GM19397 (cell line): Measurements from ENCODE around the gene FHIT.

Source experiments
- ATAC-seq: cut with Tn5 transposase; IDR thresholded peaks from one replicate; pipeline ENCODE4 v1.9.1; 2021; ENCODE audit warnings: mild to moderate bottlenecking, moderate library complexity; ENCODE audit not compliant: unreplicated experiment

The FHIT gene

DNA sequence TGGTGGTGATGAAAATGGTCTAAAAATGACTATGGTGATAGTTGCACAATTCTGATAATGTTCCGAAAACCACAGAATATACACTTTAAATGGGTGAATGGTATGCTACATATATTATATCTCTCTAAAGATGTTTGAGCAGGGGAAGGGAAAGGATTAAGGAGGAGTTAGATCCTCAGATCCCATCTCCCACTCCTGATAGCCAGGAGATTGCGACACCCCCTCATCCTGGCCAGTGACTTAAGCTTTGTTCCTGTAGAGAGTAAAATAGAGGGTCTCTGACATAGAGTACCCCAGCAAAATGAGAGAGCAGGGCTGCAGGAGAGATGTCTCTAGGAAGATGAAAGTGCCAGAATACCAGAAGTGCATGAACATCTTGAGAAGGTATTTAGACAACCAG, 984.8 kb downstream of the FHIT start:
- ATAC-seq: no peak

DNA sequence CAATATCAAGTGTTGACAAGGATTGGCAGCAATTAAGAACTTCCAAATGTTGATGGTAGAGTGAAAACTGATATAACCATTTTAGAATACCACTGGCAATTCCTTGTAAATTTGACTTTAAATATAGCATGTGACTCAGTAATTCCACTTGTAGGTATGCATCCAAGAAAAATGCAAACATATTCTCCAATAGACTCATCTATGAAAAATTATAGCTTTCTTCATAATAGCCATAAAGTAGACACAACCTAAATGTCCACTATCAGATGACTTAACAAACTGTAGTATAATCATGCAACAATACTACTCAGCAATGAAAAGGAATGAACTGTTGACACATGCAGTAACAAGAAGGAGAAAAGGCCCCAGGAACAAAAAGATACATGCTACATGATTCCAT, 988.1 kb downstream of the FHIT start:
- ATAC-seq: no peak

DNA sequence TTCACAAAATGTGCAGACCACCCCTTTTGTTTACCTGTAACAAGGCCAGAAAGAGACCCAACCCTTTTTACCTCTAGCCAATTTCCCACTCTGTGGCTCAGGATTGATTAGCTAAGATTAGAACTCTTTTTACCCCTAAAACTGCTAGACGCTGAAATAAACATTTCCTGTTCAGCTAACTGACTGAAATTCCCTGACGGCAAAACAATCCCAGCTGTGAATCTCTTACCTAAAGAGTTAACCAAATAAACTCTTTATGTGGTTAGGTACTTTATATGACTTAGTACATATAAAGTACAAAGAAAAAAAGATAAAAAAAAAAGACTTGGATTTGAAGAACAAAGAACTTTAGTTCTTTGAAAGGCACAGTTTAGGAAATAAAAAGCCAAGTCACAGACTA, 988.7 kb downstream of the FHIT start:
- ATAC-seq: no peak

GRCh38 chr3:60260546-60260945, 990.7 kb downstream of the FHIT start:
- no peak for ATAC-seq

DNA sequence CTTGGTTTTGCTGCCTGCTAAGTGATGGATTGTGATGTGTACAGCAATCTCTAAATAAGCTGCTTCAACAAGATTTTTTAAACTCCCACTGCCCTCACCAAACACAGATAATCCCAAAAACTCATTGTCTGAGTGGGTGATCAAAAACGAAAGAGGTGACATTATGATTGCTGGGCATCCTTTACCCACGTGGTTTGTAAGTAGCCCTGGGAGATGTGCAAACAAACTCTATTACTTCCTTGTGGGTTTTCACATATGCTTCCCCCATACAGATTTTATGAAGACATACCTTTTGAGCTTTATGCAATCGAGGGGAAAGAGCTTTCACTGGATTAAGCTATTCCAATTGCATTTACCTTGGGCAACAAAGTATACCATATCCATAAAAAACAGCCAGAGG, 1000.4 kb downstream of the FHIT start:
- ATAC-seq: no peak

DNA sequence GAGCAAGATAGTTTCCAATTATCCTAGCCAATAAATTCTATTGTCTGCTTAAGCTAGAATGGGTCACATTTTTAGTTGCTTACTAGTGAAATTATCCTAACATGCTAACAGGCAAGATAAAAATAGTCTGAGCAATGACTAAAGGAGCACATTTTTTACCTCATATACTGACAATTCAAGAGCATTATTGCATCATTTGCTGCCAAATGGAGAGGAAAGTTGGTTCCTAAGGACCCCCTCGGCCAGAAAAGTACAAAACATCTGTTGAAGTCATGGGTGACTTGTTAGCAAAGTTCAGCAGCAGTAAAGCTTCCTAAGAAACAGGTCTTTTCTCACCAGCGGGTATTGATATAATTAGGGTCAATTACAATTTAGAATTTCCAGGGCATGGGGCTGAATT, 1001.0 kb downstream of the FHIT start:
- ATAC-seq: no peak

- ATAC-seq: no peak
Measured at GRCh38 chr3:60246361-60246760, 1004.9 kb downstream of the FHIT start.

DNA sequence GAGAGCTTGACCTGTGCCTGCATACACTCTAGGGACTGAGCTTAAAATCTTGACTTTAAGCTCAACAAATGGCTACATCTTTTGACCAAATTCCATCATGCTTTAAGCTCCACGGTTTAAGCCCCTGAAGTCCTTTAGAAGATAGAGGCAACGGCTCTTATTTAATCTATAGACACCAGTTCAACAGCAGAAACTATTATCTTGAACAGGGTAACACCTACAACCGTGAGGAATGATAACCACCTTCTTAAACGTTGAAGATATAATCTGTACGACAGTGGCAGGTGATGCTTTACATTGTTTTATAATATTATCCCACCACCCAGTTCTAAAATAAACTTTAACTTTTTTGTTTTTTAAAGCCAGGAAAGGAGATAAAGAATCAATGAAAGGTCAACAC, 1007.8 kb downstream of the FHIT start:
- ATAC-seq: no peak

GRCh38 chr3:60240492-60240891, 1010.8 kb downstream of the FHIT start:
- ATAC-seq: no peak

DNA sequence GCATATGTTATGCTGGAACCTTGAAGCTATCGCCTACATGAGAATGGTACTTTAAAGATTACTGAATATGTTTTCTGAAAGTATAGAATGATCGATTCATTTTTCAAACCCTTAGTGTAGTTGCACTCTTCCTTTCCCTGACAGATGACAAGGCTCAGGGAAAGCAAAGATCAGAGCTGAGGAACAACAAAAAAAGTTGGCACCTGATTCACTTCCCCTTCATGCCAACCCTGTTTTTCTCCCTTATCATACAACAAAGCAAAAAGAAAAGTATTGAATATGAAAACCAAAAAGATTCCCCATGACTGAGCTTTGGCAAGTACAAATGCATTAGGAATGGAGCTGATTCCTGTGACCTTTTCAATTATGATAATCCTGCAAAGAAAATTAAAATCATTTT, 1012.7 kb downstream of the FHIT start:
- no peak for ATAC-seq

GRCh38 chr3:60229502-60229901, 1021.8 kb downstream of the FHIT start:
- no peak for ATAC-seq

DNA sequence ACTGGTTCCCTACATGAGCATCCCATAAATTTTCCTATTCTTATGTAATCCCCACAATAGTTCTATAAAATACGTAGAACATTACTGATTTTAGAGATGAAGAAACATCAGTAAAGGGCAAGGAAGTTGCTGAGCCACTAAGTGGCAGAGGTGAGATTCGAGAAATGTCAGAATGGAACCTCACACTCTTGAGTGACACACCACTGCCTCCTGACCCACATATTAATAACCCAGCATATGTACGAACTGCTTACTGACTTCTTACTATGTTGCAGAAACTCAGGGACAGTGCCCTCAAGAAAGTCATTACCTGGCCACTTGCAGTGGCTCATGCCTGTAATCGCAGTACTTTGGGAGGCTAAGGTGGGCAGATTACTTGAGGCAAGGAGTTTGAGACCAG, 1022.4 kb downstream of the FHIT start:
- no peak for ATAC-seq

- no peak for ATAC-seq
Measured at GRCh38 chr3:60226912-60227311, 1024.3 kb downstream of the FHIT start.

DNA sequence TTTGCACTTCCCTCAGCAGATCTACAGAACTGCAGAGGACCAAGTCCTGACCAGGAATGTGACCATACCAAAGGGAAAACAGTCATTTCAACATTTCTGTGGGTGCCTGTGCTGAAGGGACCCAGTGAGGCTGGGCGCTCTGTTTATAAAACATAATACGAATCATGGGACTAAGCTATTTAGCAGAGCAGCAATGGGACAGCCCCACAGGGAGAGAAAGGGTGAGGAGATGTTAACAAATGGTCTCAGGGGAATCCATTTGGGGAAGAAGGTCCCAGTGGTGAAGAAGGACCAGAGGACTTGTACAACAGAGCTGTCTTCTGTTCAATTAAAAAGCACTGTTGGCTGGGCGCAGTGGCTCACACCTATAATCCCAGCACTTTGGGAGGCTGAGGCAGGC, 1025.4 kb downstream of the FHIT start:
- no peak for ATAC-seq

- no peak for ATAC-seq
Measured at GRCh38 chr3:60220768-60221167, 1030.5 kb downstream of the FHIT start.

GRCh38 chr3:60219501-60219900, 1031.8 kb downstream of the FHIT start:
- ATAC-seq: no peak

DNA sequence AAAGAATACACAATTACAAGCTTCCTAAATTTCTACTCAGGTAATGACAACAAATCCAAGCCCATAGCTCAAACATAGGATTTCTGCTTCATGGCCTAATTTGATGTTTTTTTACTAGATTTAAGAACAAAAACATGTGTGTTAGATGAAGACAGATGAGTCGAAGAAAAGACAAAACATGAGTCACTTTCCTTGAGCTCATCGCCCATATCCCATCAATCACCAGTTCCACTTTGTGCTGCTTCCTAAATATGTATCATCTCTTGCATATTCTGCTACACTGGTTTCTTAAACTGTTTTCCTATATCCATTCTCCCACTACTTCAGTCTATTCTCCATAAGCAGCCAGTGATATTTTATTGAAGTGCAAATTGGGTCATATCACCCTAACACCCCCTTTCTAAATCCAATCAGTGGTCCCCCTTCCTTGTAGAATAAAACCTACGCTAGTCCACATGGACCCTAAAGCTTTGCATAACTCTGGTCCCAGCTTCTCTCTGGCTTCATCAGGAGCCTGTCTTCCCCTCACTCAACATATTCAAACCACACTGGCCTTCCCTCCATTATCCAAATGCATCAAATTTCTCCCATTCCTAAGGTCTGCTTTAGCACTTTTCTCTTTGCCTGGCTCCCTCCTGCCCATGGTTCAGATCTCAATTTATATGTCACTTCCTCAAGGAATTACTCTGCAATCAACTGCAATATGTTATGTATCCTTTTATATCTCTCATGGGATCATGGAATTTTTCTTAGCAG, 1033.9 kb downstream of the FHIT start:
- ATAC-seq: no peak

- ATAC-seq: no peak
Measured at GRCh38 chr3:60216462-60217075, 1034.7 kb downstream of the FHIT start.

GRCh38 chr3:60215946-60216345, 1035.3 kb downstream of the FHIT start:
- ATAC-seq: no peak

DNA sequence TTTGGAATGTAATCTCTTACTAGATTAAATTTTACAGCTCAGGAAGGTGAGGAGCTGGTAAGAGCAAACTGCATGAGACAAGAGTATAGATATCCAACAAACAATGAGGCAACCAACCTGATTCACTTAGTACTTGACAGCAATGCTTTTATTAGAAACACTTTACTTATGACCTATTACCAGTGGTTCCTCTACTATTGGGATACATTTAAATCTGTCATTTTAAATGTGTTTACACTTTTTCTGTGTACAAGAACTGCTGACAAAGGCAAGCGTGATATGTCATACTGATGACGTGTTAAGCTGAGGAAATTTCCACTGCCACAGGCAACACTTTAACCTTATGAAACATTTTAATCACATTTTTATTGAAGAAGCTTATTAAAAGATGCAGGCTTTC, 1043.3 kb downstream of the FHIT start:
- no peak for ATAC-seq

- ATAC-seq: no peak
Measured at GRCh38 chr3:60206206-60206605, 1045.0 kb downstream of the FHIT start.

DNA sequence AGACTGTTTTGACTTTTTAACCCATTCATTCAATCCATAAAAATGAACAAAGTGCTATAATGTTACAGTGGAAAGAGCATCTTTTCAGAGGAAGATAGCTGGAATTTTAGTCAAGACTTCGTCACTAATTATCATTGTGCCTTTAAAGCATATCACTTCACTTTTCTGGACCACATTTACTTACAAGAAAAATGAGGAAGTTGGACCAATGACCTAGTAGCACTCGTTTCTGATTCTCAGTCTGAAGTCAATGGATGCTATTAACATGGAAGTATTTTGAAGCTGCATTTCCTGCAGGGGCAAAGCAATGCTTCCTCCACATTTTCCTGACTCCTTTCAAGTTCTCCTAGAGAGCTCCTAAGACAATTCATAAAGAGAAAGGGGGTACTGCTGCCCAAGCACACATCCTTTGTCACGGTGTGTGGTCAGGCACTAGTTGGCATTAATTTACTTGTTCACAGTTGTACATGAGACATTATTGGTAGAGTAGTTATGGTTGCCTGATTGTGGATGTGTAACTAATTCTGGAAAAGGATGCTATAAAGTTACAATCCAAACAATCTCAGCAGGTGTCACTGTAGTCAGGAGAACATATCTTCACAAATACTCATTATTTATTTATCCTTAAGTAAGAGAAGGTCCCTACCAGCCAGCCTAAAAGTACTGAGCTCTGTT, 1049.1 kb downstream of the FHIT start:
- ATAC-seq: no peak
